Activated CD4-positive, alpha-beta T cell treated with anti-CD3 and anti-CD28 coated beads, Interleukin-2, amount 10 ng/mL, durations not matched to agents 7 days and 5 days (primary cell): ENCODE results near the gene CRYZL1. TPM values are rescaled to one million over a fixed set of nuclear protein-coding genes. Genes with fewer than 3 reads are reported as not detected.

Experiments used
- CTCF ChIA-PET: fragments of 350-600 bp; sonication (Branson Sonifier 250); formaldehyde crosslinking; loops from one replicate; lab custom pipeline; 2021; ENCODE audit warnings: antibody characterized with exemption; lab: Charles Lee
- POLR2A ChIA-PET: fragments of 350-600 bp; sonication (Branson Sonifier 250); formaldehyde crosslinking; loops from one replicate; lab custom pipeline; 2021; ENCODE audit warnings: antibody characterized with exemption; lab: Charles Lee
- DNase-seq: peaks from one replicate; pipeline ENCODE4 v3.0.0-alpha.2; 2020
- H3K27ac Mint-ChIP-seq: one replicate; pipeline ENCODE4 v1.8.0; 2021; ENCODE audit warnings: mild to moderate bottlenecking, moderate library complexity, mixed read lengths
- H3K27me3 Mint-ChIP-seq: one replicate; pipeline ENCODE4 v1.8.0; 2021; ENCODE audit warnings: mixed read lengths
- H3K36me3 Mint-ChIP-seq: one replicate; pipeline ENCODE4 v1.8.0; 2021; ENCODE audit warnings: low read depth, mixed read lengths
- H3K4me1 Mint-ChIP-seq: one replicate; pipeline ENCODE4 v1.8.0; 2021; ENCODE audit warnings: mixed read lengths
- H3K4me3 Mint-ChIP-seq: one replicate; pipeline ENCODE4 v1.8.0; 2021; ENCODE audit warnings: mild to moderate bottlenecking, moderate library complexity, mixed read lengths
- H3K9me3 Mint-ChIP-seq: one replicate; pipeline ENCODE4 v1.8.0; 2021; ENCODE audit warnings: mixed read lengths
- total RNA-seq, 2 experiments: library from RNA; stranded (reverse); gene quantifications; one replicate each; pipeline ENCODE4 v1.2.3, GENCODE V29; 2021

Gene CRYZL1
- total RNA-seq, 2 experiments from 2014 or later: 34.5 to 38.4 TPM

DNA sequence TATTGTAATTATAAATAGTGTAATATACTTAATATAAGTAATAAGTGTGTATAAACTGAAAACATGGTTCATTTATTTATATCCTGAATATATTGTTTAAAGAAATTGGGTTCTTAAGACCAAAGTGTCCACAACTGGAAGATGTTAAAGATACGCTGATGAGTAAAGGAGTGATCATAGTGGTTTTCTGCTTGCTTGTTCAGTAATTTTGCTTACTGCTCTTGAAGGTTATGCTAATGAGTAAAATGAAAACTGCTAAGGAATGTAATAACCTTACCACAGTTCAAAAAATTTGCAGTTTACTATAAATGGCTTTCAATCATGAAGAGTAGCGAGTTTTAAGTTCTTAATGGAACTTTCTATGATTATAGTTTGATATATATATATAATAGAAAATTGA is 75.0 kb downstream of the CRYZL1 start:
- ChIA-PET CTCF (interaction anchor here (0.8 kb wide), 1 partner anchor 9 kb away, joined by 3 read pairs; no protein-coding TSS in a partner anchor), POLR2A (interaction anchor here (0.5 kb wide), 1 partner anchor 10 kb away, joined by 3 read pairs; no protein-coding TSS in a partner anchor)
- no peaks in the 10 kb centered on the region for H3K27me3 Mint-ChIP-seq
- no peak overlapping the region for H3K27ac Mint-ChIP-seq
- no peaks in the 10 kb centered on the region for H3K9me3 Mint-ChIP-seq
- peaks cover 45% of the 10 kb centered on the region for H3K36me3 Mint-ChIP-seq
- peaks cover 23% of the 10 kb centered on the region for H3K4me1 Mint-ChIP-seq
- DNase-seq: no peak
- no peak overlapping the region for H3K4me3 Mint-ChIP-seq

- ChIA-PET CTCF (interaction anchor here (0.7 to 0.8 kb wide), 2 partner anchors 11 to 511 kb away, joined by 3 read pairs; no protein-coding TSS in a partner anchor), POLR2A (no interaction called here)
- Mint-ChIP-seq H3K36me3 (peaks cover 55% of the 10 kb centered on the region), H3K9me3 (no peaks in the 10 kb centered on the region), H3K27ac (no peak overlapping the region), H3K4me3 (no peak overlapping the region), H3K4me1 (peaks cover 27% of the 10 kb centered on the region), H3K27me3 (no peaks in the 10 kb centered on the region)
- no peak for DNase-seq
These were observed 79.2 kb downstream of the CRYZL1 start for GRCh38 chr21:33562389-33562788.

DNA sequence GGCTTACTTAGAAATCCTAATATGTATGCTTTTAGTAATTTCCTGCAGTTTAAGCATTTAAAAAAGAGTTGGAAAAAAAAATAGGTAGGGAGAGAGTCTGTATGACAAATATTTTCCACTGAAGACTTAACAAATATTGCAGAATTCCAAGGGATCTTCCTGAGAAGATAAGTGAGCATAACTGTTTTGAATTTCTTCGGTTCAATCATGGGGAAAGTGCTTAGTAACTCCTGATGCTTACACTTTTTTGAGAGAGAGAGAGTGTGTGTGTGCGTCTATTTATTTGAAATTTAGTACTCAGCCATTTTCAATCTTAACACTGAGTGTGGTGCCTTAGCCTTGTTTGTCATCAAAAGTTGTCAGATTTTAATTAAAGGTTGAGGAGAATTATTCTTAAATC is 80.2 kb downstream of the CRYZL1 start:
- H3K27ac Mint-ChIP-seq: peak overlapping the region; percentile 9
- DNase-seq: no peak
- ChIA-PET CTCF (no interaction called here), POLR2A (no interaction called here)
- H3K36me3 Mint-ChIP-seq: peaks cover 60% of the 10 kb centered on the region
- no peaks in the 10 kb centered on the region for H3K9me3 Mint-ChIP-seq
- H3K27me3 Mint-ChIP-seq: no peaks in the 10 kb centered on the region
- H3K4me1 Mint-ChIP-seq: peaks cover 29% of the 10 kb centered on the region
- no peak overlapping the region for H3K4me3 Mint-ChIP-seq

GRCh38 chr21:33560965-33561364 is 80.6 kb downstream of the CRYZL1 start:
- CTCF ChIA-PET: no interaction called here
- POLR2A ChIA-PET: interaction anchor here (0.6 kb wide), 1 partner anchor 20 kb away, joined by 5 read pairs; no protein-coding TSS in a partner anchor
- Mint-ChIP-seq H3K4me1 (peaks cover 31% of the 10 kb centered on the region), H3K36me3 (peaks cover 63% of the 10 kb centered on the region), H3K27ac (no peak overlapping the region), H3K27me3 (no peaks in the 10 kb centered on the region), H3K9me3 (peaks cover 2% of the 10 kb centered on the region), H3K4me3 (no peak overlapping the region)
- no peak for DNase-seq

DNA sequence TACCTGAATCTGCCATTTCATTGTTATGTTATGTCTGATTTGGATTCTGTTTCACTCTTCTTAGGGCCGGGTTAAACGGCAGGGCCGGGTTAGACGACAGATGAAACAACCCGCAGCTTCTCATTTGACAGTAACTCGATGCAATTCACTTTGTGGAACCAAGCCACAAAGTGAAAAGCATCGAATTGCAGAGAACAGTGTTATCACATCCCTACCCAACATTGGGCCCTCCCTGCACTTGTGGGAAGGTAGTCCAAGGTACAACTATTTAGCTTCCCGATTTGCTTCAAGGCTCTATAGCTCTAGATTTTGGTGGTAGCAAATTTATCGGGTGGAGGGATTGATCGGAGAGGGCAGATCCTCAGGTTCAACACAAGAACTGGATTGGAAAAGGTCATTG is 81.7 kb downstream of the CRYZL1 start:
- ChIA-PET POLR2A (no interaction called here), CTCF (interaction anchor here (0.6 kb wide), 1 partner anchor 89 kb away, joined by 3 read pairs; no protein-coding TSS in a partner anchor)
- no peak for DNase-seq
- no peak overlapping the region for H3K27ac Mint-ChIP-seq
- peaks cover 72% of the 10 kb centered on the region for H3K36me3 Mint-ChIP-seq
- peaks cover 37% of the 10 kb centered on the region for H3K4me1 Mint-ChIP-seq
- peaks cover 2% of the 10 kb centered on the region for H3K9me3 Mint-ChIP-seq
- no peak overlapping the region for H3K4me3 Mint-ChIP-seq
- no peaks in the 10 kb centered on the region for H3K27me3 Mint-ChIP-seq

GRCh38 chr21:33558777-33559421 is 82.6 kb downstream of the CRYZL1 start:
- Mint-ChIP-seq H3K36me3 (peaks cover 80% of the 10 kb centered on the region), H3K9me3 (peaks cover 2% of the 10 kb centered on the region), H3K4me3 (no peak overlapping the region), H3K4me1 (peaks cover 46% of the 10 kb centered on the region), H3K27me3 (no peaks in the 10 kb centered on the region), H3K27ac (no peak overlapping the region)
- no peak for DNase-seq
- ChIA-PET POLR2A (no interaction called here), CTCF (interaction anchor here (0.6 to 1.0 kb wide), 2 partner anchors 18 to 66 kb away, joined by 3 to 4 read pairs; no protein-coding TSS in a partner anchor)

GRCh38 chr21:33557447-33557846 is 84.1 kb downstream of the CRYZL1 start:
- ChIA-PET CTCF (interaction anchor here (0.5 to 1.9 kb wide), 7 partner anchors 8 to 48 kb away, joined by 3 to 5 read pairs (median 3); partner anchors contain the start of gene DONSON), POLR2A (no interaction called here)
- no peak overlapping the region for H3K27ac Mint-ChIP-seq
- H3K4me1 Mint-ChIP-seq: peaks cover 48% of the 10 kb centered on the region
- H3K4me3 Mint-ChIP-seq: no peak overlapping the region
- DNase-seq: no peak
- no peaks in the 10 kb centered on the region for H3K27me3 Mint-ChIP-seq
- peaks cover 2% of the 10 kb centered on the region for H3K9me3 Mint-ChIP-seq
- H3K36me3 Mint-ChIP-seq: peaks cover 86% of the 10 kb centered on the region

GRCh38 chr21:33554982-33555344 is 86.6 kb downstream of the CRYZL1 start:
- no peak for DNase-seq
- H3K4me1 Mint-ChIP-seq: peaks cover 42% of the 10 kb centered on the region
- H3K27ac Mint-ChIP-seq: peak overlapping the region; percentile 21
- no peak overlapping the region for H3K4me3 Mint-ChIP-seq
- H3K27me3 Mint-ChIP-seq: no peaks in the 10 kb centered on the region
- ChIA-PET CTCF (interaction anchor here (1.0 to 1.4 kb wide), 3 partner anchors 9 to 840 kb away, joined by 3 read pairs; no protein-coding TSS in a partner anchor), POLR2A (no interaction called here)
- peaks cover 2% of the 10 kb centered on the region for H3K9me3 Mint-ChIP-seq
- peaks cover 84% of the 10 kb centered on the region for H3K36me3 Mint-ChIP-seq

DNA sequence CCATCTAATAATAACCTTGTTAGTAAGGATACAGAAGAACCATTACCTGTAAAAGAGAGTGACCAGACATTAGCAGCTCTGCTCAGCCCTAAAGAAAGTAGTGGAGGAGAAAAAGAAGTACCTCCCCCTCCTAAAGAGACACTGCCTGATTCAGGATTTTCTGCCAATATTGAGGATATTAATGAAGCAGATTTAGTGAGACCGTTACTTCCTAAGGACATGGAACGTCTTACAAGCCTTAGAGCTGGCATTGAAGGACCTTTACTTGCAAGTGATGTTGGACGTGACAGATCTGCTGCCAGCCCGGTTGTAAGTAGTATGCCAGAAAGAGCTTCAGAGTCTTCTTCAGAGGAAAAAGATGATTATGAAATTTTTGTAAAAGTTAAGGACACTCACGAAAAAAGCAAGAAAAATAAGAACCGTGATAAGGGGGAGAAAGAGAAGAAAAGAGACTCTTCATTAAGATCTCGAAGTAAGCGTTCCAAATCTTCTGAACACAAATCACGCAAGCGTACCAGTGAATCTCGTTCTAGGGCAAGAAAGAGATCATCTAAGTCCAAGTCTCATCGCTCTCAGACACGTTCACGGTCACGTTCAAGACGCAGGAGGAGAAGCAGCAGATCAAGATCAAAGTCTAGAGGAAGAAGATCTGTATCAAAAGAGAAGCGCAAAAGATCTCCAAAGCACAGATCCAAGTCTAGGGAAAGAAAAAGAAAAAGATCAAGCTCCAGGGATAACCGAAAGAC is 87.1 kb downstream of the CRYZL1 start:
- Mint-ChIP-seq H3K9me3 (peaks cover 2% of the 10 kb centered on the region), H3K4me1 (peaks cover 38% of the 10 kb centered on the region), H3K36me3 (peaks cover 83% of the 10 kb centered on the region), H3K27ac (peak overlapping the region; percentile 21), H3K27me3 (no peaks in the 10 kb centered on the region), H3K4me3 (no peak overlapping the region)
- ChIA-PET CTCF (interaction anchor here (0.7 to 1.4 kb wide), 4 partner anchors 9 to 839 kb away, joined by 3 read pairs; no protein-coding TSS in a partner anchor), POLR2A (no interaction called here)
- no peak for DNase-seq

- Mint-ChIP-seq H3K36me3 (peaks cover 83% of the 10 kb centered on the region), H3K27me3 (no peaks in the 10 kb centered on the region), H3K4me1 (peaks cover 39% of the 10 kb centered on the region), H3K27ac (no peak overlapping the region), H3K4me3 (no peak overlapping the region), H3K9me3 (peaks cover 2% of the 10 kb centered on the region)
- CTCF ChIA-PET: interaction anchor here (0.5 to 1.8 kb wide), 3 partner anchors 11 to 18 kb away, joined by 4 to 5 read pairs (median 4); no protein-coding TSS in a partner anchor
- no peak for DNase-seq
- POLR2A ChIA-PET: no interaction called here
These were observed 88.4 kb downstream of the CRYZL1 start for GRCh38 chr21:33552999-33553598.

DNA sequence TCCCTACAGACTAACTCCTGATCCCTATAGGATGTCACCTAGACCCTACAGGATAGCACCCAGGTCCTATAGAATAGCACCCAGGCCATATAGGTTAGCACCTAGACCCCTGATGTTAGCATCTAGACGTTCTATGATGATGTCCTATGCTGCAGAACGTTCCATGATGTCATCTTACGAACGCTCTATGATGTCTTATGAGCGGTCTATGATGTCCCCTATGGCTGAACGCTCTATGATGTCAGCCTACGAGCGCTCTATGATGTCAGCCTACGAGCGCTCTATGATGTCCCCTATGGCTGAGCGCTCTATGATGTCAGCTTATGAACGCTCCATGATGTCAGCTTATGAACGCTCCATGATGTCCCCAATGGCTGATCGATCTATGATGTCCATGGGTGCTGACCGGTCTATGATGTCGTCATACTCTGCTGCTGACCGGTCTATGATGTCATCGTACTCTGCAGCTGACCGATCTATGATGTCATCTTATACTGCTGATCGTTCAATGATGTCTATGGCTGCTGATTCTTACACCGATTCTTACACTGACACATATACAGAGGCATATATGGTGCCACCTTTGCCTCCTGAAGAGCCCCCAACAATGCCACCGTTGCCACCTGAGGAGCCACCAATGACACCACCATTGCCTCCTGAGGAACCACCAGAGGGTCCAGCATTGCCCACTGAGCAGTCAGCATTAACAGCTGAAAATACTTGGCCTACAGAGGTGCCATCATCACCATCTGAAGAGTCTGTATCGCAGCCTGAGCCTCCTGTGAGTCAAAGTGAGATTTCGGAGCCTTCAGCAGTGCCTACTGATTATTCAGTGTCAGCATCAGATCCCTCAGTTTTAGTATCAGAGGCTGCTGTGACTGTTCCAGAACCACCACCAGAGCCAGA is 89.2 kb downstream of the CRYZL1 start:
- ChIA-PET POLR2A (no interaction called here), CTCF (interaction anchor here (0.6 to 1.8 kb wide), 5 partner anchors 12 to 32 kb away, joined by 3 to 5 read pairs (median 3); no protein-coding TSS in a partner anchor)
- Mint-ChIP-seq H3K27ac (no peak overlapping the region), H3K27me3 (no peaks in the 10 kb centered on the region), H3K4me3 (no peak overlapping the region), H3K36me3 (peaks cover 78% of the 10 kb centered on the region), H3K4me1 (peaks cover 39% of the 10 kb centered on the region), H3K9me3 (peaks cover 2% of the 10 kb centered on the region)
- no peak for DNase-seq

- Mint-ChIP-seq H3K4me3 (no peak overlapping the region), H3K27me3 (no peaks in the 10 kb centered on the region), H3K36me3 (peaks cover 76% of the 10 kb centered on the region), H3K9me3 (peaks cover 2% of the 10 kb centered on the region), H3K27ac (no peak overlapping the region), H3K4me1 (peaks cover 40% of the 10 kb centered on the region)
- ChIA-PET POLR2A (no interaction called here), CTCF (interaction anchor here (0.6 to 1.8 kb wide), 6 partner anchors 10 to 32 kb away, joined by 3 to 4 read pairs (median 3); no protein-coding TSS in a partner anchor)
- no peak for DNase-seq
These were observed 89.9 kb downstream of the CRYZL1 start for GRCh38 chr21:33551664-33552063.
